Superior temporal gyrus (tissue), 1 donor: ENCODE results near the gene ADGRD2.

ENCODE experiments used
- DNase-seq: peaks from one replicate; pipeline ENCODE4 v3.0.0-alpha.2; 2016; ENCODE audit errors: extremely low spot score

ADGRD2 gene

GRCh38 chr9:124456341-124457078, 6.3 kb downstream of the ADGRD2 start:
- DNase-seq, result no peak

DNA sequence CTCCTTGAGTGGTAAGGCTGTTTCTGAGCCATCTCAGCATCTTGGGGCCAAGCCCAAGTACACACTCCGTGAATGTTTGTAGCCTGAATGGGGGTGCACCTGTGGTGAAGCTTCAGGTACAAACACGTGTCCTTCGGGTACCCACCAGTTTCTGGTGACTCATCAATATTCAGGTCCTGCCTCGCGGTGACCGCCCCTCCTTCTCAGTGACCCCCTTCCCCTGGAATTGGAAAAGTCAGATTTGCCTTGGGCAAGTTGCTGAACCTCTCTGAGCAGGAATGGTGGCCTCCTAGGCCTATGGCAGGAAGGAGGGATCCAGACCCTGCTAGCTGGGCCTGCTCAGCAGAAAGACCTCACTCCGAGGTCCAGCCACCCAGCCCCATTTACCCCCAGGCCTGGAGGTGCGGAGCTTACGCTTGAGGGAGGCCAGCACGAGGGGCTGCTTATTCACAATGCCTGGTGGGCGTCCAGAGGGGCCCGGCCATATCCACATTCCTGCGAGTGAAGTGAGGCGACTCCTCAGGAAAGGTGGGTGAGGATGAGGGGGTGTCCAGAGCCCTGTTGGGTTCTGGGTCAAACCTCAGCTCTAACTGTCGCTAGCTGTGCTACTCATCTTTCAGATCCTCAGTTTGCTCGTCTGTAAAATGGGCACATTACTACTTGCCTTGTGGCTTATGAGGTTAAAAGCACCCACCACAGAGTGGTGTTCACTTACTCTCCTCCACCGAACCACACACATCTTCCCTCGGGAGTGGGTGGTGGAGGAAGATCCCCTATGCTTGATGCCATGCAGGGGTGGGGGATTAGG, 7.0 kb downstream of the ADGRD2 start:
- no peak for DNase-seq

GRCh38 chr9:124457887-124458431, 7.7 kb downstream of the ADGRD2 start:
- no peak for DNase-seq

GRCh38 chr9:124458441-124458840, 8.2 kb downstream of the ADGRD2 start:
- DNase-seq, result no peak

DNA sequence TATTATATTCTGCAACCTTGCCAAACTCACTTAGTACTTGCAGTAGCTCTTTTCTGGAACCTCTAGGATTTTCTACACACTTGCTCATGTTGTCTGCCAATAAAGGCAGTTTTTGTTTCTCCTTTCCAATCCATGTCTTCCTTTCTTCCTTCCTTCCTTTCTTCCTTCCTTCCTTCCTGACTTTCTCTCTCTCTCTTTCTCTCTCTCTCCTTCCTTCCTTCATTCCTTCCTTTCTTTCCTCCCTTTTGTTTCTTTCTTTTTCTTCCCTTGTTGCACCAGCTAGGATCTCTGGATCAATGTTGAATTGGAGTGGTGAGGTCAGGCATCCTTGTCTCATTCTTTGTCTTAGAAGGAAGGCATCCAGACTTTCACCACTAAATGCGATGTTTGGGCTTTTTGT, 12.5 kb downstream of the ADGRD2 start:
- DNase-seq, result no peak

DNA sequence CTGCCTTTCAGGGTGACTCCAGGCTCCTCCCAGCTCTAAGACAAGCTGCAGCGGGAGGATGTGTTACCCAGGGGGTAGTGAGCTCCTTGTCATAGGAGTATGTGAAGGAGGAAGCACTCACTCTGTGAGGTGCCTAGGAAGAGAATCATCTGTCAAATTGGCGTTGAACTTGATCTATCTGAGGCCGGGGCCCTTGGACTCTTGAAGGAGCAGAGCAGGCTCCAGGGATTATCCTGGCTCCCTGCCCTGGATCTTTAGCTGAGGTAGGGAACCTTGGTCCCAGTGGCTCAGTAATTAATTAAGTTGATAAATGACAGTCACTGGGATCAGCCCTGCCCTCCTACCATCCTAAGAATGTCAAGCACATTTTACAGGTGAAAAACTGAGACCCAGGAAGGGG, 15.5 kb downstream of the ADGRD2 start:
- DNase-seq, result no peak

GRCh38 chr9:124467410-124468060, 17.3 kb downstream of the ADGRD2 start:
- no peak for DNase-seq

DNA sequence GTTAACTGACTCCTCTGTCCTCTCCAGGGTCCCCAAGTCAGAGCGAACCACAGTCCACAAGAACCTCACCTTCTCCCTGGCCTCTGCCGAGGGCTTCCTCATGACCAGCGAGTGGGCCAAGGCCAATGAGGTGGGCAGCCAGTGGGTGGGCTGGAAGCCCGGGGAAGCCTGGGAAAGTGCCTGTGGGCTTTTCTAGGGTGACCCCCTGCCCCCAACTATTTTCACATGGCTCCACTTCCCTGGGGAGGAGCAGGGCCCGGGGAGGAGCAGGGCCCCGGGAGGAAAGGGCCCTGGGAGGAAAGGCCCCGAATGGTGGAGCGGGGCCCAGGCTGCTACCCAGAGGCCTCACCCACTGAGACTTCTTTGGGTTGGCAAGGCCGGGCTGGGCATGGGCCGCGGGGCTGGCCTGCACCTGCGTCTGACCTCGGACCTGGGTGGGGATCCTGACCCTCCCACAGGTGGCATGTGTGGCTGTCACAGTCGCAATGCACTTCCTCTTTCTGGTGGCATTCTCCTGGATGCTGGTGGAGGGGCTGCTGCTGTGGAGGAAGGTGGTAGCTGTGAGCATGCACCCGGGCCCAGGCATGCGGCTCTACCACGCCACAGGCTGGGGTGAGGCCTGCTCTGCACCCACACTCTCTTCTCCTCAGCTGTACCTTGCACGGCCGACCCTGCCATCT, 17.9 kb downstream of the ADGRD2 start:
- no peak for DNase-seq

DNA sequence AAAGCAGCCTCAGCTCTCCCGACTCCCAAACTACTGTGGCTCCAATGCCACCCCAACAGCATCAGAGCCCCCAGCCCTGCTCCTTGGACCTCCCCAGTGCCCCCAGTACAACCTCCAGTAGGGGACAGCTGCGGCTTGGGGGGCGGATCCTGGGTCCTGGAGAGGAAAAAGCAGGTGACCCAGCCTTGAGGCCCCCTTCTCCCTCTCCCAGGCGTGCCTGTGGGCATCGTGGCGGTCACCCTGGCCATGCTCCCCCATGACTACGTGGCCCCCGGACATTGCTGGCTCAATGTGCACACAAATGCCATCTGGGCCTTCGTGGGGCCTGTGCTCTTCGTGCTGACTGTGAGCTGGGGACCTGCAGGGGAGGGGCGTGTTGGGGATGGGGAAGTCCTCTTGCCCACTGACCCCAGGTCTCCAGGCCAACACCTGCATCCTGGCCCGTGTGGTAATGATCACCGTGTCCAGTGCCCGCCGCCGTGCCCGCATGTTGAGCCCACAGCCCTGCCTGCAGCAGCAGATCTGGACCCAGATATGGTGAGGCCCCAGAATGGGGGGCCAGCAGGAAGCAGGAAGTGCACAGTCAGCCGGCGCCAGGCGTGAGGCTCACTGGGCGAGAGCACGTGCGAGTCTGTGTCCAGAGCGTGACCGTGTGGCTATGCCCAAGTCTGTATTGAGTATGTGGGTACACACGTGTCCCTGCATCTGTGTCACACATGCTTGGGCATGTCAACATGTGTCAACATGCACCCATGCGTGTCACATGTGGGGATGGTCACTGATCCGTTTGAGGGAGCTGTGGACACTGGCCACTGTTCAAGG, 19.0 kb downstream of the ADGRD2 start:
- DNase-seq, result no peak

DNA sequence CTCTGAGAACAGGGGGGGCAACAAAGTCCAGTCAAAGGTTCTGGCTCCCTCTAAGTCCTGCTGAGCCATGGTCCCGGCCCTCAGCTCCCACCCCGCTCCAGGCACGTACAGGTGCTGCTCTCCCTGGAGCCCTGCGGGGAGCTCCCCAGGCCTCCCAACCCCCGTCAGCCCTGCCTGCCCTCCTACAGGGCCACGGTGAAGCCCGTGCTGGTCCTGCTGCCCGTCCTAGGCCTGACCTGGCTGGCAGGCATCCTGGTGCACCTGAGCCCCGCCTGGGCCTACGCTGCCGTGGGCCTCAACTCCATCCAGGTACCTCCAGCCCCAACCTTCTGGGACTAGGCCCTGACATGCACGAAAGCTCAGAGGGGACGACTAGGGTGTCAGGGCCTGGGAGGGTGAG, 20.1 kb downstream of the ADGRD2 start:
- no peak for DNase-seq

DNA sequence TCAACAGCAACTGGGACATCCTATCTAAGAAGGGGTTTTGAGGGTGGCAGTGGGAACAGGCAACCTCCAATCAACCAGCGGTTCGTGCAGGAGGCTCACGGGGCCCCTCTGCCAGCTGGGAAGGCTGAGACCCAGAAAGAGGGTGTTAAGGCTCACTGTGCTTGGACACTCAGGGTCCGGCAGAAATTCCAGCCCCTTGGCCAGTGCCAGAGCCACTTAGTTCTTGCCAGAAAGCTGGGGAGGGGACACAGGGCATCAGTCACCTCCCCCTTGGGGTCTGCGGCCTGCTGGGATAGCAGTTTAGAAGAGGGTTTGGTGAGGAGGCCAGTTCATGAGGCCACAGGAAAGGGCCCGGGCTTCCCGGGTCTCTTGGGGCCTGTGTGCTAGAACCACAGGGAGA, 20.5 kb downstream of the ADGRD2 start:
- DNase-seq, result no peak

GRCh38 chr9:124471761-124472160, 21.5 kb downstream of the ADGRD2 start:
- DNase-seq, result no peak

GRCh38 chr9:124472770-124473169, 22.5 kb downstream of the ADGRD2 start:
- no peak for DNase-seq

DNA sequence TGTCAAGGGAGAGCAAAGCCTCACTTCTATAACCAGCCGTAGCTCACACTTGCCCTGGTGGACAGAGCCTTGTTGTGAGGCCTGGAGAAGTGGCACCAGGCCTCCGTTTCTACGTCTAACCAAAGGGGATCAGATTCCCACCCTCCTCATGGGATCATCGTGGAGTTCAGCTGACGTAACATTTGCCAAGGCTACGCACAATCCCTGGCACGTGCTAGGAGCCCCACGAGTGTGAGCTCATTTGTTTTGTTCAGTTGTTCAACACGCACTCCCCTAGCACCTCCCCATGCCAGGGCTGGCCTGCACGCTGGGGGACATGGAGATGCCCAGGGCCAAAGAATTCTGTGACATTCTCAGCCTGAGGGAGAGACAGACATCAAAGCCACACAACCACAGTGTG, 23.1 kb downstream of the ADGRD2 start:
- no peak for DNase-seq

GRCh38 chr9:124474151-124474550, 23.9 kb downstream of the ADGRD2 start:
- no peak for DNase-seq

DNA sequence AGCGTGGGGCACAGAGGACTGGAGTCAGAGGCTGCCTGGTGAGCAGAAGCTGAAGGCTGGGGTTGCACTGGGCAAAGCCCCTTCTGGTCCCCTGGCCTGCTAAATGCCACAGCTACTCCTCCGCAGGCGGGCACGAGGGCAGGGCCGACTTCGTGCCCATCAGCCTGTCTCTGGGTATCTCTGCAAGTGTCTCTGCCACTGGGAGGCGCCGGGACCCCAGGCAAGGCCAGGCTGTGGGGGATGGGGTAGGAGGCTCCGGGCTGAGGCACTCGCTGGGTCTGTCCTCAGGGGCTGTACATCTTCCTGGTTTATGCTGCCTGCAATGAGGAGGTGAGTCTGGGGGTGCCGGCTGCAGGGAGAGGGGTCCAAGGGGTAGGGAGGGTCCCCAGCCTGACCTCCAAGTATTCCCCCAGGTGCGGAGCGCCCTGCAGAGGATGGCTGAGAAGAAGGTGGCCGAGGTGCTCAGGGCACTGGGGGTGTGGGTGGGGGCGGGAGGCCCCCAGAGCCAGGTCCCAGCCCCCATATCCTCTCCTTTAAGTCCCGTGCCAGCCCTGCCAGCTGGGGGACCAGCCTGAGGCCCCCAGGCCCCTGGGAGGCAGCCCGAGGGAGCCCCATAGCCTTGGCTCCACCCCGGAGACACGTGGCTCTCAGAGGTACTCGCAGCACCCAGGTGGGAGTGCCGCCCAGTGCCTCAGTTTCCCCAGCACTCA, 25.1 kb downstream of the ADGRD2 start:
- DNase-seq, result no peak

DNA sequence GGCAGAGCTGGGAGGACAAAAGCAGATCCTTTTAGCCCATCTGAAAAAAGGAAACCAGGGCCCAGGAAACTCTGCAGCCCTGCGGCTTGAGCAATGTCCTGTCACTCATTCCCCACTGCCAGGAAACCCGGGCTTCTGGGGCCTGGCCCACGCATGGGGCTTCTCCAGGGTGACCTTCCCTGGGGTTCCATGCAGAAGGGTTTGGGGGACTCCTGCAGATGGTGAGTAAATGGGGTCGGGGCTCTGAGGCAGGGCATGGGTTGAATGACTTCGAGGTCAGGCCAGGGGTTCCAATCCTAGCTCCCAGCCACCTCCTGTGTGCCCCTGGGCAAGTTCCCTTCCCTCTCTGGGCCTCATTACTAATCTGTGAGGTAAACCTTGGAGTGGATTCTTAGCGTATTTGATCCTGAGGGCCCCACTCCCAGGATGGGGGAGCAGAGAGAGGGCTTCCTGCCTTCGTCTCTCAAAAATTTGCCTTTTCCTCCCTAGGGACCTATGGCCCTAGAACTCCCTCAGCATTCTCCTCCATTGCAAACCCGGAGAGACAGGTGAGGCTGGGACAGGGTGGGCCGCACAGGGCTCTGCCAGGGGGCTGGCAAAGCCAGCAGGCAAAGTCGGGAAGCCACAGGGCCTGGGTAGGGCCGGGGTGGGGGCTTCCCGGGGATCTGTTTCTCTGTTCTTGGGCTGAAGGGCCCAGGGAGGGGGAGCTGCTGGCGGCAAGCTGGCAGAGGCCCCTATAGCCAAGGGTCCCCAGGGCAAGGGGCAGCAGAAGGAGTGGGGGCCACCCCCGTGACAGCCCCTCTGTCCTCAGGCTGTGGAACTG, 25.8 kb downstream of the ADGRD2 start:
- no peak for DNase-seq

DNA sequence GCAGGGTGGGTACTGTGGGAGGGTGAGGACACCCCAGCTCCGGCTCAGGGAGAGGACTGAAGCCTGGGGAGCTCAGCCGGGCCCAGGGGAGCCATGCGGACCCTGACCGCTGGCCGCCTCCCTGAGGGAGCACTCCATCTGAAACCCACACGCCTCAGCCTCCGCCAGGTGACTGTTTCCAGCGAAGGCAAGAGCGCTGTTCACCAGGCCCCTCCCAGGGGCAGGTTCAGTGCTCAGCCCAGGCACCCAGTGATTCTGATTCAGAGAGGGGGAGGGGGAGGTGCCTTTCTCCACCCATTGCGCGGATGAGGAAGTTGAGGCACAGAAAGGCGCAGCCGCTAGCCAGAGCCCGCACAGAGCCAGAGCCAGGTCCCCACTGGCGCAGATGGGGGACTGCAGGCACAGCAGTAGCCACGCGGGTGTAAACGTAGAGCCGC, 27.0 kb downstream of the ADGRD2 start:
- no peak for DNase-seq

DNA sequence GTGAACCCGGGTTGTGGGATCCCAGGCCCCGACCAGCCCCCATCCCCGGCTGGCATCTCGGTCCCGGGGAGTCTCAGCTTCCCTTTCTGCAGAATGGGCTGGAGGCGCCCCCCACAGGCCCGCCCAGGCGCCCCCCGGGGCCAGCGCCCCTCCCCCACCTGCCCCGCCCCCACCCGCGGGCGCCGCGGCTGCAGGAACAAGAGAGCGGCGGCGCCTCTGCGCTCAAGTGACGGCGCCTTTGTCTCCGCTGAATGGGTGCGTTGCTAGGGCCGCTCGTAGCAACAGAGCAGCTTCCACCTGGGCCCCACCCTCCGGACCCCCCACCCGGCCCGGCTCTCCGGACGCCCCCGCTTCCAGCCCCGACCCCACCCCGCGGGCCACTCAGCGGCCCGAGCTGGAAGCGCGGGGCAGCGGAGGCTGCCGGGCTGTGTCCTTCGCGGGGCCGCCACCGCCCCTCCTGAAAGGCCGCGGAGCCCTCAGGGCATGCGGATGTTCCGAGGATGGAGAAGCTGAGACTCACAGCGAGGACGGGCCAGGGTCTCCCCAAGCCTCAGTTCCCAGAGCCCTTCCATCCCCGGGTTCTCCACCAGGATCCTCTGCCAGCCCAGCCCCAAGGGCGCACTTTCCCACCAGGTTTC, 27.5 kb downstream of the ADGRD2 start:
- no peak for DNase-seq
